Heart left ventricle (tissue), 13 donors: ENCODE data around the gene ZBTB47.

Experiments
- POLR2A ChIP-seq, 2 donors: fragments of 450-650 bp; IDR thresholded peaks; one replicate each; pipeline ENCODE4 v1.6.1; 2017; ENCODE audit warnings: antibody characterized with exemption in 2 of 2, mild to moderate bottlenecking in 2 of 2, moderate library complexity in 2 of 2
- TF ChIP-seq, protein P1 (sequence below), 12 donors: fragments of 200-600 bp; sonication (generic) in 4 of 12; IDR thresholded peaks; one replicate each; pipeline versions ENCODE4 v1.5.0 to v1.8.0; 2018 to 2022; ENCODE audit warnings: antibody characterized with exemption in 12 of 12, mild to moderate bottlenecking in 5 of 12
- donor health status: ischemic (EF 13 %, LVEDD 7.1; RV severe dilation, severe dysfunction).
- donor health status: DM: no; HTN: yes; CAD: no.
- donor health status: DM: no; HTN: no; CAD: no.
- donor health status: ischemic (EF 25% LVEDD 6.9; RV normal size, moderate dysfunction).
- donor health status: ischemic (EF 25% LVEDD 5.7; RV mildly dilated, moderate dysfunction).
- donor health status: ischemic (EF 35%, LVEDD 5.7; RV mildly dilated, moderate dysfunction).
- donor health status: nonischemic (EF 11% LVEDD 7.7; RV severe dilation, severe dysfunction).
- donor health status: DM: yes; HTN: yes; CAD: no.
- donor health status: PGD.
- donor health status: ischemic (EF 29% LVEDD 5.4; RV normal size, mild dysfunction).
- donor health status: nonischemic (EF 23%, LVEDD 6.1; RV moderate dilation, normal function).

DNA sequence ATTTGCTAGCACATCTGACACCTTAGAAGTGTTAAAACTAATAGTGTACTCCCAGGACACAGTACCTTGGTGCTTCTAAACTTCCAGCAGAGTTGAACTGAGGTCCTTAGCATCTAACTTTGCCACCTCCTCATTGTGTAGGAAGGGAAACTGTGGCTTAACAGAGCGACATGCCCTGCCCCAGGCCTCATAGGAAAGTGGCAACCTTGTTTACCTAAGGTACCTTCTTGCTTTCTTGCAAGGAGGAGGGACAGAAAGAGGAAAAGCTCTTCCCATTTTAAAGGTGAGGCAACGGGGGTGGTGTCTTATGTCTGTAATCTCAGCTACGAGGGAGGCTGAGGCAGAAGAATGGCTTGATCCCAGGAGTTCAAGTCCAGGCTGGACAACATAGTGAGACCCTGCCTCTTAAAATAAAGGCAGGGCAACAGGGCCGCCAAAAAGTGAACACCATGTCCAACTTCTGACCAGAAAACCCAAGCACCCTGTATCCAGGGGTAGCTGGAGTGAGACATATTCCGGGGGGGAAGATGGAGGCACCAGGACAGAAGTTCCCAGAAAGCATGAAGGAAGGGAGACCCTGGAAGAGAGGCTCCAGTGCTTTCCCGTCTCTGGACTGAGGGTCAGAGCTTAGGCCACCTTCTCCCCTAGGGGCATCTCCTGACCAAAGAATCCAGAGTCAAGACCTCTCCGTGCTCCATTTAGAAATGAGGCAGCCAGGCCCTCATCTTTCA, 31.3 kb downstream of the ZBTB47 start:
- TF ChIP-seq, protein P1, sequence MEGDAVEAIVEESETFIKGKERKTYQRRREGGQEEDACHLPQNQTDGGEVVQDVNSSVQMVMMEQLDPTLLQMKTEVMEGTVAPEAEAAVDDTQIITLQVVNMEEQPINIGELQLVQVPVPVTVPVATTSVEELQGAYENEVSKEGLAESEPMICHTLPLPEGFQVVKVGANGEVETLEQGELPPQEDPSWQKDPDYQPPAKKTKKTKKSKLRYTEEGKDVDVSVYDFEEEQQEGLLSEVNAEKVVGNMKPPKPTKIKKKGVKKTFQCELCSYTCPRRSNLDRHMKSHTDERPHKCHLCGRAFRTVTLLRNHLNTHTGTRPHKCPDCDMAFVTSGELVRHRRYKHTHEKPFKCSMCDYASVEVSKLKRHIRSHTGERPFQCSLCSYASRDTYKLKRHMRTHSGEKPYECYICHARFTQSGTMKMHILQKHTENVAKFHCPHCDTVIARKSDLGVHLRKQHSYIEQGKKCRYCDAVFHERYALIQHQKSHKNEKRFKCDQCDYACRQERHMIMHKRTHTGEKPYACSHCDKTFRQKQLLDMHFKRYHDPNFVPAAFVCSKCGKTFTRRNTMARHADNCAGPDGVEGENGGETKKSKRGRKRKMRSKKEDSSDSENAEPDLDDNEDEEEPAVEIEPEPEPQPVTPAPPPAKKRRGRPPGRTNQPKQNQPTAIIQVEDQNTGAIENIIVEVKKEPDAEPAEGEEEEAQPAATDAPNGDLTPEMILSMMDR (IDR thresholded peaks at IDR 0.05) = no peak
- TF ChIP-seq POLR2A (IDR thresholded peaks at IDR 0.05) = no peak
